SK-N-SH (cell line): Measurements from ENCODE around the gene SELENOV. TPM values are rescaled to one million over a fixed set of nuclear protein-coding genes. Genes with fewer than 3 reads are reported as not detected.

Source experiments
- CTCF ChIA-PET: fragments of 300-600, 350-600 bp; formaldehyde crosslinking; extraction: SDS; loops from one replicate; lab custom pipeline; 2021; lab: Yijun Ruan, JAX
- POLR2A ChIA-PET: fragments of 350-600 bp; sonication (Branson Sonifier 250); formaldehyde crosslinking; extraction: SDS; loops from one replicate; lab custom pipeline; 2020; ENCODE audit warnings: antibody characterized with exemption, inconsistent platforms; lab: Yijun Ruan, JAX
- DNase-seq: peaks from one replicate; pipeline ENCODE4 v3.0.0; 2012
- H2AFZ ChIP-seq: fragments of 200-600 bp; sonication (generic); 2 replicates; pipeline ENCODE4 v1.8.1; 2016; ENCODE audit warnings: antibody characterized with exemption, mild to moderate bottlenecking, low read depth
- H3F3A ChIP-seq: fragments of 200-600 bp; sonication (generic); replicated peaks from 2 replicates; pipeline ENCODE3; 2016; ENCODE audit warnings: antibody characterized with exemption, mild to moderate bottlenecking; ENCODE audit not compliant: insufficient read depth
- H3K27ac ChIP-seq, 2 experiments: fragments of 200-500 bp in 1 of 2; fragments of 200-600 bp in 1 of 2; sonication (Bioruptor generic) in 1 of 2; sonication (generic), shearing (Covaris generic) in 1 of 2; 2 replicates each; pipeline versions ENCODE4 v1.5.1 to v1.6.1; 2014 to 2016; ENCODE audit warnings: low read depth in 2 of 2, inconsistent platforms in 1 of 2, low read length in 1 of 2, mild to moderate bottlenecking in 1 of 2, mixed read lengths in 1 of 2
- H3K27me3 ChIP-seq: fragments of 200-600 bp; sonication (generic), shearing (Covaris generic); 2 replicates; pipeline ENCODE4 v1.6.1; 2016; ENCODE audit warnings: mixed run types; ENCODE audit not compliant: insufficient read depth
- H3K36me3 ChIP-seq, 2 experiments: fragments of 200-500 bp in 1 of 2; fragments of 200-600 bp in 1 of 2; sonication (Bioruptor generic) in 1 of 2; sonication (generic) in 1 of 2; replicated peaks in 1 of 2; 2 replicates each; pipeline versions ENCODE3 to v1.5.1; 2014 to 2016; ENCODE audit warnings: low read length in 1 of 2, mild to moderate bottlenecking in 1 of 2; ENCODE audit not compliant: insufficient read depth in 2 of 2, control insufficient read depth in 1 of 2
- H3K4me1 ChIP-seq, 2 experiments: fragments of 200-500 bp in 1 of 2; fragments of 200-600 bp in 1 of 2; sonication (Bioruptor generic) in 1 of 2; sonication (generic), shearing (Covaris generic) in 1 of 2; 2 replicates each; pipeline versions ENCODE4 v1.5.1 to v1.6.1; 2014 to 2016; ENCODE audit warnings: low read depth in 1 of 2, low read length in 1 of 2, mixed run types in 1 of 2; ENCODE audit not compliant: insufficient read depth in 2 of 2, control insufficient read depth in 1 of 2
- H3K4me2 ChIP-seq: fragments of 200-600 bp; sonication (generic), shearing (Covaris generic); 2 replicates; pipeline ENCODE4 v1.6.1; 2017; ENCODE audit warnings: mixed run types
- H3K4me3 ChIP-seq, 2 experiments: fragments of 200-500 bp in 1 of 2; fragments of 200-600 bp in 1 of 2; sonication (Bioruptor generic) in 1 of 2; sonication (generic), shearing (Covaris generic) in 1 of 2; 2 replicates each; pipeline versions ENCODE4 v1.5.1 to v1.8.1; 2014 to 2016; ENCODE audit warnings: low read depth in 2 of 2, inconsistent platforms in 1 of 2, low read length in 1 of 2, mild to moderate bottlenecking in 1 of 2, mixed read lengths in 1 of 2, moderate library complexity in 1 of 2
- H3K79me2 ChIP-seq: fragments of 200-600 bp; sonication (generic); 2 replicates; pipeline ENCODE4 v1.8.1; 2017; ENCODE audit warnings: mild to moderate bottlenecking; ENCODE audit not compliant: insufficient read depth
- H3K9ac ChIP-seq: fragments of 200-600 bp; sonication (generic); 2 replicates; pipeline ENCODE4 v1.6.1; 2017; ENCODE audit warnings: mixed run types
- H3K9me2 ChIP-seq: fragments of 200-600 bp; sonication (generic); 2 replicates; pipeline ENCODE4 v1.6.1; 2017; ENCODE audit warnings: mixed run types
- H3K9me3 ChIP-seq: fragments of 200-600 bp; sonication (generic); 2 replicates; pipeline ENCODE4 v1.6.1; 2017; ENCODE audit warnings: mixed run types, mild to moderate bottlenecking, moderate library complexity
- H4K20me1 ChIP-seq: fragments of 200-600 bp; sonication (generic); 2 replicates; pipeline ENCODE4 v1.6.1; 2017; ENCODE audit warnings: mild to moderate bottlenecking, mixed run types; ENCODE audit not compliant: insufficient read depth
- EP300 ChIP-seq, 2 experiments: IDR thresholded peaks; 2 replicates each; pipeline versions ENCODE4 v1.4.0 to v1.6.1; 2012; ENCODE audit warnings: borderline replicate concordance in 1 of 2, low read depth in 1 of 2, low read length in 1 of 2
- EZH2phosphoT487 ChIP-seq: fragments of 200-600 bp; sonication (generic); IDR thresholded peaks from 2 replicates; pipeline ENCODE4 v1.6.1; 2017; ENCODE audit warnings: low read depth, mixed run types, mild to moderate bottlenecking, antibody characterized with exemption, moderate library complexity, borderline replicate concordance
- JUND ChIP-seq: IDR thresholded peaks from 2 replicates; pipeline ENCODE4 v1.4.0; 2012
- MXI1 ChIP-seq: IDR thresholded peaks from 2 replicates; pipeline ENCODE4 v1.6.1; 2012; ENCODE audit warnings: mild to moderate bottlenecking, low read depth, low read length, improper control_type of control experiment
- NFIC ChIP-seq: IDR thresholded peaks from 2 replicates; pipeline ENCODE4 v1.4.0; 2012; ENCODE audit warnings: borderline replicate concordance
- NRF1 ChIP-seq: IDR thresholded peaks from 2 replicates; pipeline ENCODE4 v1.6.1; 2012; ENCODE audit warnings: low read depth, mild to moderate bottlenecking, low read length
- RAD21 ChIP-seq: IDR thresholded peaks from 2 replicates; pipeline ENCODE4 v1.6.1; 2012; ENCODE audit warnings: mild to moderate bottlenecking, low read length
- RCOR1 ChIP-seq: fragments of 150-350 bp; IDR thresholded peaks from 2 replicates; pipeline ENCODE4 v1.6.1; 2017; ENCODE audit warnings: antibody characterized with exemption, low read length
- RXRA ChIP-seq: IDR thresholded peaks from 2 replicates; pipeline ENCODE4 v1.4.0; 2012; ENCODE audit warnings: low read depth, mild to moderate bottlenecking, borderline replicate concordance
- SIN3A ChIP-seq: IDR thresholded peaks from 2 replicates; pipeline ENCODE4 v1.6.1; 2012; ENCODE audit warnings: low read depth, mild to moderate bottlenecking, low read length, moderate library complexity, borderline replicate concordance
- TAF1 ChIP-seq: IDR thresholded peaks from 2 replicates; pipeline ENCODE4 v1.6.1; 2012; ENCODE audit warnings: low read depth, mild to moderate bottlenecking, low read length, moderate library complexity, borderline replicate concordance
- YY1 ChIP-seq: IDR thresholded peaks from 2 replicates; pipeline ENCODE4 v1.4.0; 2012; ENCODE audit warnings: low read depth, mild to moderate bottlenecking
- WGBS: methylation state at CpG from one replicate; pipeline ENCODE4 v1.1.6; 2017; ENCODE audit warnings: low lambda C conversion rate; 5-methylcytosine and 5-hydroxymethylcytosine counted together
- polyA plus RNA-seq, 3 experiments: library from polyadenylated mRNA; depleted of rRNA; stranded (reverse); fragments of >200 nt; gene quantifications; 2 replicates each; pipeline ENCODE4 v1.2.3, GENCODE V29; 2012
- TF ChIP-seq, protein P1 (sequence below): IDR thresholded peaks from 2 replicates; pipeline ENCODE4; 2012
- TF ChIP-seq, protein P2 (sequence below): fragments of 150-350 bp; IDR thresholded peaks from 2 replicates; pipeline ENCODE4 v1.6.1; 2017; ENCODE audit warnings: antibody characterized with exemption, low read length, low read depth, borderline replicate concordance
- TF ChIP-seq, protein P3 (sequence below): fragments of 150-350 bp; IDR thresholded peaks from 2 replicates; pipeline ENCODE4 v1.6.1; 2016; ENCODE audit warnings: mild to moderate bottlenecking, low read depth, low read length
- TF ChIP-seq, protein P4 (sequence below): IDR thresholded peaks from 2 replicates; pipeline ENCODE4 v1.4.0; 2012; ENCODE audit warnings: low read depth, borderline replicate concordance
- TF ChIP-seq, protein P5 (sequence below): IDR thresholded peaks from 2 replicates; pipeline ENCODE4 v1.4.0; 2012; ENCODE audit warnings: low read depth, borderline replicate concordance

SELENOV gene
- polyA plus RNA-seq, 1 of the 3 experiments (the other 2 are of a cell fraction): 0.08 TPM

DNA sequence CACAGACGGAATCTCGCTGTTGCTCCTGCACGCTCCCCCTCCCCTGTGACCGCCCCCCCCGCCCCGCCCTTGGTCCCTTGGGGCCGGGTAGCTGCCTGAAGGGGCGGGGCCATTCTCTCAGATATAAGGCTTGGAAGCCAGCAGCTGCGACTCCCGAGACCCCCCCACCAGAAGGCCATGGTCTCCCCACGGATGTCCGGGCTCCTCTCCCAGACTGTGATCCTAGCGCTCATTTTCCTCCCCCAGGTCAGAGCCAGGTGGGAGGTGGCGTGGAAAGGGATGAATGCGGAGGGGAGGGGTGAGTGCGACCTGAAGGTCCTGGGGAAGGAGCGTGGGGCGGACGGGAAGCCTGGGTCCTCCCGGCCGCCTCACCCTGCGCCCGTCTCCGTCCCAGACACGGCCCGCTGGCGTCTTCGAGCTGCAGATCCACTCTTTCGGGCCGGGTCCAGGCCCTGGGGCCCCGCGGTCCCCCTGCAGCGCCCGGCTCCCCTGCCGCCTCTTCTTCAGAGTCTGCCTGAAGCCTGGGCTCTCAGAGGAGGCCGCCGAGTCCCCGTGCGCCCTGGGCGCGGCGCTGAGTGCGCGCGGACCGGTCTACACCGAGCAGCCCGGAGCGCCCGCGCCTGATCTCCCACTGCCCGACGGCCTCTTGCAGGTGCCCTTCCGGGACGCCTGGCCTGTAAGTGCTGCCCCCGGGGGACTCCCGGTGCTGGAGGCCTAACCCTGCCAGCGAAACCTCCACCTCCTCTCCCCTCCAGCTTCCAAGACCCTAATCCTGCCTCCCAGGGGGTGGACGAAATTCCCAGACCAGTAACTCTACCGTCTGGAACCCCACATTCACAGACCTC is 15.9 kb upstream of the SELENOV start, which contains the start of gene DLL3:
Gene DLL3, plus strand, starts transcription at position 150 of the 845 bp plus-strand sequence. Its CDS starts 28 bp downstream, at position 178.
- WGBS: 13% methylated on average over 37 of the region's 60 CpGs
- Histone ChIP-seq H3K27ac (peak within 1 kb of the TSS in 1 of 2 experiments; percentile 40; a peak in 1 of 4 replicates), H3K79me2 (no peaks in the 10 kb centered on the region), H3F3A (no peaks in the 10 kb centered on the region), H2AFZ (peak within 1 kb of the TSS; percentile 12; the same call in 1 of the 2 replicates), H3K9me2 (no peaks in the 10 kb centered on the region), H3K27me3 (no peaks in the 10 kb centered on the region; the same call in 1 of the 2 replicates), H4K20me1 (no peaks in the 10 kb centered on the region), H3K4me3 (peak within 1 kb of the TSS in 1 of 2 experiments; percentile 32; a peak in 2 of 4 replicates), H3K36me3 (no peaks in the 10 kb centered on the region), H3K9me3 (no peaks in the 10 kb centered on the region), H3K4me2 (peak within 1 kb of the TSS; percentile 56), H3K9ac (no peak within 1 kb of the TSS), H3K4me1 (peaks cover 0 to 9% of the 10 kb centered on the region in 2 experiments; a peak in 1 of 4 replicates)
- TF ChIP-seq YY1 (no peak), EP300 (IDR thresholded peaks at IDR 0.05; ENCODE audit: borderline replicate concordance in 1 of 2, low read depth in 1 of 2, low read length in 1 of 2) (no peak)
- TF ChIP-seq, protein P1, sequence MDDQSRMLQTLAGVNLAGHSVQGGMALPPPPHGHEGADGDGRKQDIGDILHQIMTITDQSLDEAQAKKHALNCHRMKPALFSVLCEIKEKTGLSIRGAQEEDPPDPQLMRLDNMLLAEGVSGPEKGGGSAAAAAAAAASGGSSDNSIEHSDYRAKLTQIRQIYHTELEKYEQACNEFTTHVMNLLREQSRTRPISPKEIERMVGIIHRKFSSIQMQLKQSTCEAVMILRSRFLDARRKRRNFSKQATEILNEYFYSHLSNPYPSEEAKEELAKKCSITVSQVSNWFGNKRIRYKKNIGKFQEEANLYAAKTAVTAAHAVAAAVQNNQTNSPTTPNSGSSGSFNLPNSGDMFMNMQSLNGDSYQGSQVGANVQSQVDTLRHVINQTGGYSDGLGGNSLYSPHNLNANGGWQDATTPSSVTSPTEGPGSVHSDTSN: no peak
- TF ChIP-seq, protein P2, sequence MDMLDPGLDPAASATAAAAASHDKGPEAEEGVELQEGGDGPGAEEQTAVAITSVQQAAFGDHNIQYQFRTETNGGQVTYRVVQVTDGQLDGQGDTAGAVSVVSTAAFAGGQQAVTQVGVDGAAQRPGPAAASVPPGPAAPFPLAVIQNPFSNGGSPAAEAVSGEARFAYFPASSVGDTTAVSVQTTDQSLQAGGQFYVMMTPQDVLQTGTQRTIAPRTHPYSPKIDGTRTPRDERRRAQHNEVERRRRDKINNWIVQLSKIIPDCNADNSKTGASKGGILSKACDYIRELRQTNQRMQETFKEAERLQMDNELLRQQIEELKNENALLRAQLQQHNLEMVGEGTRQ: no peak
- DNase-seq: peak; percentile 59
- CTCF ChIA-PET: interaction anchor here (0.7 to 3.0 kb wide), 9 partner anchors 8 to 41 kb away, joined by 3 to 16 read pairs (median 5); partner anchors contain the start of genes EID2 and EID2B
- POLR2A ChIA-PET: interaction anchor here (1.4 kb wide), 1 partner anchor 33 kb away, joined by 4 read pairs; the partner anchor contains the start of gene EID2B

DNA sequence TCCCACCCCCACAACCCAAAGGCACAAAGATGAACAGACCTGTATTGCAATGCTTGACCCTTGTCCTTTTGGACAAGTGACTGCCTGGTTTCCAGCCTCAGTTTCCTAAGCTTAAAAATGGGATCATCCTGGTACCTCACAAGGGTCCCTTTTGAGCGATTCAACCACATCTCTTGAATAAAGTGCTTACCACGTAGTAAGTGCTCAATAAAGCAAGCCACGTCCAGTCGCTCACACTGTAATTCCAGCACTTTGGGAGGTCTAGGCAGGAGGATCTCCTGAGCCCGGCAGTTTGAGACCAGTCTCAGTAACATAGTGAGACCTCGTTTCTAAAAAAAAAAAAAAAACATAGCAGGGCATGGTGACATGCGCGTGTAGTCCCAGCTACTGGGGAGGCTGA is 15.0 kb upstream of the SELENOV start:
- H3K4me2 ChIP-seq: no peak overlapping the region
- H3K9ac ChIP-seq: no peak overlapping the region
- no peaks in the 10 kb centered on the region for H4K20me1 ChIP-seq
- H3K27ac ChIP-seq: no peak overlapping the region
- no peaks in the 10 kb centered on the region for H3K9me2 ChIP-seq
- H3K4me1 ChIP-seq: peaks cover 0 to 9% of the 10 kb centered on the region in 2 experiments; a peak in 1 of 4 replicates
- H3K36me3 ChIP-seq: no peaks in the 10 kb centered on the region
- ChIA-PET POLR2A (no interaction called here), CTCF (interaction anchor here (1.0 to 3.0 kb wide), 4 partner anchors 10 to 39 kb away, joined by 3 to 15 read pairs (median 9); partner anchors contain the start of gene EID2B)
- H3K27me3 ChIP-seq: no peaks in the 10 kb centered on the region; the same call in 1 of the 2 replicates
- H2AFZ ChIP-seq: no peak overlapping the region
- H3F3A ChIP-seq: no peaks in the 10 kb centered on the region
- no peaks in the 10 kb centered on the region for H3K9me3 ChIP-seq
- no peak overlapping the region for H3K4me3 ChIP-seq
- DNase-seq: no peak
- WGBS: 57% methylated on average over 8 of the region's 8 CpGs
- TF ChIP-seq NFIC (no peak), EP300 (IDR thresholded peaks at IDR 0.05; ENCODE audit: borderline replicate concordance in 1 of 2, low read depth in 1 of 2, low read length in 1 of 2) (no peak), JUND (no peak), RXRA (no peak), EZH2phosphoT487 (no peak), NRF1 (no peak), RCOR1 (no peak), SIN3A (no peak), RAD21 (no peak), MXI1 (no peak), TAF1 (no peak)
- TF ChIP-seq, protein P3, sequence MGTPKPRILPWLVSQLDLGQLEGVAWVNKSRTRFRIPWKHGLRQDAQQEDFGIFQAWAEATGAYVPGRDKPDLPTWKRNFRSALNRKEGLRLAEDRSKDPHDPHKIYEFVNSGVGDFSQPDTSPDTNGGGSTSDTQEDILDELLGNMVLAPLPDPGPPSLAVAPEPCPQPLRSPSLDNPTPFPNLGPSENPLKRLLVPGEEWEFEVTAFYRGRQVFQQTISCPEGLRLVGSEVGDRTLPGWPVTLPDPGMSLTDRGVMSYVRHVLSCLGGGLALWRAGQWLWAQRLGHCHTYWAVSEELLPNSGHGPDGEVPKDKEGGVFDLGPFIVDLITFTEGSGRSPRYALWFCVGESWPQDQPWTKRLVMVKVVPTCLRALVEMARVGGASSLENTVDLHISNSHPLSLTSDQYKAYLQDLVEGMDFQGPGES: no peak
- TF ChIP-seq, protein P4, sequence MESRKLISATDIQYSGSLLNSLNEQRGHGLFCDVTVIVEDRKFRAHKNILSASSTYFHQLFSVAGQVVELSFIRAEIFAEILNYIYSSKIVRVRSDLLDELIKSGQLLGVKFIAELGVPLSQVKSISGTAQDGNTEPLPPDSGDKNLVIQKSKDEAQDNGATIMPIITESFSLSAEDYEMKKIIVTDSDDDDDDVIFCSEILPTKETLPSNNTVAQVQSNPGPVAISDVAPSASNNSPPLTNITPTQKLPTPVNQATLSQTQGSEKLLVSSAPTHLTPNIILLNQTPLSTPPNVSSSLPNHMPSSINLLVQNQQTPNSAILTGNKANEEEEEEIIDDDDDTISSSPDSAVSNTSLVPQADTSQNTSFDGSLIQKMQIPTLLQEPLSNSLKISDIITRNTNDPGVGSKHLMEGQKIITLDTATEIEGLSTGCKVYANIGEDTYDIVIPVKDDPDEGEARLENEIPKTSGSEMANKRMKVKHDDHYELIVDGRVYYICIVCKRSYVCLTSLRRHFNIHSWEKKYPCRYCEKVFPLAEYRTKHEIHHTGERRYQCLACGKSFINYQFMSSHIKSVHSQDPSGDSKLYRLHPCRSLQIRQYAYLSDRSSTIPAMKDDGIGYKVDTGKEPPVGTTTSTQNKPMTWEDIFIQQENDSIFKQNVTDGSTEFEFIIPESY: no peak
- TF ChIP-seq, protein P2: no peak
- TF ChIP-seq, protein P5, sequence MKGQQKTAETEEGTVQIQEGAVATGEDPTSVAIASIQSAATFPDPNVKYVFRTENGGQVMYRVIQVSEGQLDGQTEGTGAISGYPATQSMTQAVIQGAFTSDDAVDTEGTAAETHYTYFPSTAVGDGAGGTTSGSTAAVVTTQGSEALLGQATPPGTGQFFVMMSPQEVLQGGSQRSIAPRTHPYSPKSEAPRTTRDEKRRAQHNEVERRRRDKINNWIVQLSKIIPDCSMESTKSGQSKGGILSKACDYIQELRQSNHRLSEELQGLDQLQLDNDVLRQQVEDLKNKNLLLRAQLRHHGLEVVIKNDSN: no peak
- TF ChIP-seq, all 33 proteins: peak for 0
- H3K79me2 ChIP-seq: no peaks in the 10 kb centered on the region
